Hepatic stellate cell (primary cell): ENCODE data around the gene CCDC178.
A peak's percentile ranks its signal among the peaks of the same experiment; 100 is the strongest.
"Not testable (repeated sequence)": the region's sequence is repeated elsewhere in the genome, so short reads cannot be mapped to it uniquely, and the experiment has no call there.

Experiments
- DNase-seq: peaks from one replicate; pipeline ENCODE4 v3.0.0; 2011; ENCODE audit warnings: low spot score

CCDC178 gene

DNA sequence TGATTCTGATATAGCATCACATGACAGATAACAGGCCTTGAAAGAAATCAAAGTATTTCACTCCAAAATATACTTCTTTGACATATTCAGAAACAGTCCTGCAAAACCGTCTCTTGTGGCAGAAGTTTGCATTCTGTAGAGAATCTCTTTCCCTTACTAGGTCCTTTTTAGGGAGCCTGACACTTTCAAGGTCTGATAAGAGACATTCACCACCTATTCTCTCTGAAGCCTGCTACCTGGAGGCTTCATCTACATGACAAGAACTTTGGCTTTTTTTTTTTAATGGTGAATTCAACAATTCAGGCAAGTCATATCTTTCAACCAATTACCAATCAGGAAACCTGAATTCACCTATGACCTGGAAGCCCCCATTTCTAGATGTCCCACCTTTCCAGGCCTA, 83.8 kb downstream of the CCDC178 start:
- DNase-seq, result no peak

DNA sequence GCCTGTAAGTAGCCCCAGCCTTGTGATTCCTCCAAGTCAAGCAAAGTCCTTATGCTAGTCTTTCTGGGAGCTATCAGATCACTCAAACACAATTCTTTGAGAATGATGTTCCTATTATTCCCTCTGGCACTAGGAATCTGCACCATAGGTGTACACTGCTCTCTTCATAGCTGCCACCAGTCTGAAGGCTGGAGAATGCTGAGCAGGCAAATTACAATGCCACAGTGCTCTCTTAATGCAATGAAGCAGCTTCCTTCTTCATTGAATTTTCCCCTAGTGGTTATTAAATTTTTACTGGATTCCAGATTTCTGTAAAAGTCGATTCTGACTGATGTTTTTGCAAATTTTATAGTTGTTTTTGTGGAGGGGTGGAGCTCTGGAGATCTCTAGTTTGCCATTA, 84.8 kb downstream of the CCDC178 start:
- DNase-seq, result no peak

DNA sequence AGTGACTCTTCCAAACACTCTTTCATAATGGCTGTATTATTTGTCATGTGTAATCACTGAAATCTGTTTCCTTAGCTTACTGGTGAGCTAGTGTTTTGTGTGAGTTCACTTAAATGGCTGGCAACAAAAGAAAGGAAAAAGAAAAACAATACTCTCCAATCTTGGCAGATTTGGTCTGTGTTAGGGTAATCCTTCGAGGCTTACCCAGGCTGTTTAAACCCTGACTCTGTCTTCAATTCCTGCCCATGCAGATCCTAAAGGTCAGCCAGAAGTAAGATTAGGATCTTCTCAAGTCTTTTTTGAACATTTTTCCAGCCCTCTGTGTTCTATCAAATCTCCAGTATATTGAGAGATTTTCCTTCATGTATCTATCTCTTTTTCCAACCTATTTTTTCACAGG, 85.3 kb downstream of the CCDC178 start:
- no peak for DNase-seq

DNA sequence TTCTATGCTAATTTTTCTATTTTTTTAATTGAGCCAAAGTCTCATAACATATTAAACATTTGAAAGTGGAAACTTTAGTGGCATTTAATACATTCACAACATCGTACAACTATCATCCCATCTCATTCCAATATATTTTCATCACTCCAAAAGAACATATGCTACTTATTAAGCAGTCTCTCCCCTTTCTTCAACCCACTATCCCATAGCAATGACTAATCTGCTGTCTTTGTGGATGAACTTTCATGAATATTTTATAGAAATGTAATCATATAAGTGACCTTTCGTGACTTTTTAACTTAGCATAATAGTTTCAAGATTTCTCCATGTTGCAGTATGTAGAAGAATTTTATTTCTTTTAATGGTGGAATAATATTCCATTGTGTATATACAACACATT, 90.3 kb downstream of the CCDC178 start:
- DNase-seq, result no peak

DNA sequence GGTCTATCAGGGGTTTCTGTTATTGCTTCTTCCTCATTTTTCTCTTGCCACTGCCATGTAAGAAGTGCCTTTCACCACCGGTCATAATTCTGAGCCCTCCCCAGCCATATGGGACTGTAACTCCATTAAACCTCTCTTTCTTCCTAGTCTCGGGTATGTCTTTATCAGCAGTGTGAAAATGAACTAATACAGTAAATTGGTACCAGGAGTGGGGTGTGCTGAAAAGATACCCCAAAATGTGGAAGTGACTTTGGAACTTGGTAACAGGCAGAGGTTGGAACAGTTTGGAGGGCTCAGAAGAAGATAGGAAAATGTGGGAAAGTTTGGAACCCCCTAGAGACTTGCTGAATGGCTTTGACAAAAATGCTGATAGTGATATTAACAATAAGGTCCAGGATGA, 100.8 kb downstream of the CCDC178 start:
- DNase-seq, result not testable (repeated sequence)

DNA sequence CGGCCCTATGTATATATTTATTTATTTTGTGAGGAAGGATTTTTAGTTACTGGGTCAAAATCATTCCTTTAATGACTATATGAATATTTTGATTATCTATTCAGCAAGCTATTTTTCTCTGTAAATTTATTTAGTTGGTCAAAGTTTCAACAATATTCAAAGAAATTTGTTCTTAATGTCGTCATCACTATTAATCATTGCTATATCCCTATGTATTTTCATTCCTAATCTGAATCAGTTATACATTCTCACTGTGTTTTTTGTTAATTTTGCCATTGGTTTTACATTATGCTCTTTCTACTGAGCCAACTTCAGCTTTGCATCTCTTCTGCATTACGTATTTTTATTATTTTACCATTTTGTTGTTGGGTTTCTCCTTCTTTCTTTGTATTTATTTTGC, 105.7 kb downstream of the CCDC178 start:
- DNase-seq, result no peak

DNA sequence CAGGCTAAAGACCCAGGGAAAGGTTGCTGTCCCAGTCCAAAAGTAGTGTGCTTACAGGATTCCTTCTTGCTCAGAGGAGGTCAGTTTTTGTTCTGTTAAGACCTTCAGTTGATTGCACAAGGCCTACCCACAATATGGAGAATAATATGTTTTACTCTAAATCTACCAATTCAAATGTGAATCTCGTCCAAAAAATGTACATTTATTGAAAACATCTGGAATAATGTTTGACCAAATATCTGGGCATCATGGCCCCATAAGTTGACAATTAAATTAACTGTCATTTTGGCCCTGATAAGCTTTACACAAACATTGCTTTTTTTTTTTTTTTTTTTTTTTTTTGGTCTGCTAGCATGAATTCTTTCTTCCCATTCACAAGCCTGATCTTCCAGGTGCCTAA, 109.8 kb downstream of the CCDC178 start:
- no peak for DNase-seq

DNA sequence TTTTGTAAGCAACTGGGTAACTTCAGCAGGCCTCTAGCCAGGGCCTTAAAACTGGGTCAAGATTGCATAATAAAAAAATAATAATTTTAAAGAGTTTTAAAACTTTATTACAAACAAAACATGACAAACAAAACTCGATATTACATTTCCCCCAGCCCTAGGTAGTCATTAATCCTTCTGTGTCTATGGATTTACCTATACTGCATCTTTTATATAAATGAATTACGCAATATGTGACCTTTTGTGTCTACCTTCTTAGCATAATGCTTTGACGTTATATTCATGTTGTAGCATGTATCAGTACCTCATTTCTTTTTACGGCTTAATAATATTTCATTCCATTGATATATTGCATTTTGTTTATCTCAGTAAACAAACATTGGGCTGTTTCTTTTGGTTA, 113.5 kb downstream of the CCDC178 start:
- no peak for DNase-seq

DNA sequence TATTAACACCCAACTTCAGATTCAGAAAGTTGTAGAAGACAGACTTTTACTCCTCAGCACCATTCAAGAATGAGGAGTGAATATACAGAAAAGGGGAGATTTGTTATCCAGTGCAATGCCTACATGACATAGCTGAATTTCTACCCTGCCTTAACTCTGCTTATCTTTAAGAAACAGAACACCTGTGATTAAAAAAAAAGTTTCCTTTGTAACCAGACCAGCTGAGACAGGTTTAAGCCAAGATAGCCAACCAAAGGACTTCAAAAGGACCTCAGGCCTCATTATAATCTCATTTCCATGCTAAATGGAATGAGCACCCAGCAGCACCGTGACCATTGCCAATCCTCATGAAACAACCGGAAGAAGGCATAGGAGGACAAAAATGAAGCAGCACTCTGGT, 122.9 kb downstream of the CCDC178 start:
- no peak for DNase-seq

DNA sequence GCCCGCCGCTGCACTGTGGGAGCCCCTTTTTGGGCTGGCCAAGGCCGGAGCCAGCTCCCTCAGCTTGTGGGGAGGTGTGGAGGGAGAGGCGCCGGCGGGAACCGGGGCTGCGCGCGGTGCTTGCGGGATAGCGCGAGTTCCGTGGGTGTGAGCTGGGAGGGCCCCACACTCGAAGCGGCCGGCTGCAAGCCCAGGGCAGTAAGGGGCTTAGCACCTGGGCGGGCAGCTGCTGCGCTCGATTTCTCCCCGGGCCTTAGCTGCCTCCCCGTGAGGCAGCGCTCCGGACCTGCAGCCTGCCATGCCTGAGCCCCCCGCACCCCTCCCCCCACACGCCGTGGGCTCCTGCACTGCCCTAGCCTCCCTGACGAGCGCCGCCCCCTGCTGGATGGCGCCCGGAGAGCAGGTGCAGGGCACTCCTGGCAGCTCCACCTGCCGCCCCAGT, 124.4 kb downstream of the CCDC178 start:
- no peak for DNase-seq

DNA sequence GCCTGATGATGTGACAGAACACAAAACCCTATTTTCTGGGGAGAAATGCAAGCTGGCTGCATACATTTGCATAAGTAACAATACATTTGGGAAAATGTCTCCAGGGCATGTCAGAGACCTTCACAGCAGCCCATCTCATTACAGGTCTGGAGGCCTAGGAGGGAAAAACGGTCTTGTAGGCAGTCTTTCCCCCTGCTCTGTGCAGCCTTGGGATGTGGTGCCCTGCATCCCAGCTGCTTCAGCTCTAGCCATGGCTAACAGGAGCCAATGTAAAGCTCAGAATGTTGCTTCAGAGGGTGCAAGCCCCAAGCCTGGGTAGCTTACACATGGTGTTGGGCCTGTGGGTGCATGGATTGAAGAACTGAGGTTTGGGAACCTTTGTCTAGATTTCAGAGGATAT, 133.0 kb downstream of the CCDC178 start:
- no peak for DNase-seq

DNA sequence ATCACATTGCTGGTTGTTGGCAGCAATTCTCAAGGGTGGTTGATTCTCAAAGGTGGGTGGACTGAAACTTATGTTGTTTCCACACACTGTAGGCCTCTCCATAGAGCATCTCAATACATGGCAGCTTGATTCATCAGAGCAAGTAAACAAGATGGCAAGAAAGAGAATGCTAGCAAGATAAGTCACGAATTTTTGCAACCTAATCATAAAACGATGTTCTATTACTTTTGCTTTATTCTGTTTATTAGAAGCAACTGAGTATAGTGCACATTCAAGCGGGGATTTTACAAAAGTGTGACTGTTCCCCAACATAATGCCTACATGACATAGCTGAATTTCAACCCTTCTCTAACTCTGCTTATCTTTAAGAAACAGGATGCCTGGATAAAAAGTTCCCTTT, 136.2 kb downstream of the CCDC178 start:
- no peak for DNase-seq

DNA sequence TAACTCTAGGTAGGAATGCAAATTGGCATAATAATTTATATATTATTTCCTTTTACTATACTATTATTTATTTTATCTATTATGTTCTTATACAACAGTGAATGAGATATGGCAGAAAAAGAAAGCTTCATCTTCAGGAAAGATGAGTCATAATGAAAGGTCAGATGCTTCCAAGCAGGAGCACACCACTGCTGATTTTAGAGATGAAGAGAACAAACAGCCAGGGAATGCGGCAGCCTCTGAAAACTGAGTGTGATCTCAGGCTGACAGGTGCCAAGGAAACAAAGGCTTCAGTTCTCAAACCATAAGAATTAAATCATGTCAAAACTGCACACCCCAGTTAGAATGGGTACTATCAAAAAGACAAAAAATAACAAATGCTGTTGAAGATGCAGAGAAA, 149.0 kb downstream of the CCDC178 start:
- DNase-seq, result no peak

DNA sequence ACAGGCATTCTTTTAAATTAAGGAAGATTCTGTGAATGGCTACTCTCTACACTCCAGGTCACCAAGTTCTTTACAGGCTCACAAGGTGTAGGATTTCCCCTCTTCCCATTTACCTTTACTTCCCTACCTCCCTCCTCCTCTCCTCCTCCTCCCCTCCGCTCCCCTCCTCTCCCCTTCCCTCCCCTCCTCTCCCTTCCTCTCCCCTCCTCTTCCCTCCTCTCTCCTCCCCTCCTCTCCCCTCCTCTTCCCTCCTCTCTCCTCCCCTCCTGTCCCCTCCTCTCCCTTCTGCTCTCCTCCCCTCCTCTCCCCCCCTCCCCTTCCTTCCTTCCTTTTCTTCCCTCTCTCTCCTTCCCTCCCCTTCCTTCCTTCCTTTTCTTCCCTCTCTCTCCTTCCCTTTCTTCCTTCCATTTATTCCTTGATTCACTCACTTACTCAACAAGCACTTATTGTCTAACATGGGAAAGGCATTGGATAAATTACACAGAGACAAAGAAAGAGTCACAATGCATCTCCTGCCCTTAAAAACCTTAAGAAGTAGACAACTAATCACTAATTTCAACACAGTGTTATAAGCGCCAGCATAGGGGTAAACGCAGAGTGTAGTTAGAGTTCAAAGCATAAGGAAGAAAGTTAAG, 152.3 kb downstream of the CCDC178 start:
- no peak for DNase-seq

DNA sequence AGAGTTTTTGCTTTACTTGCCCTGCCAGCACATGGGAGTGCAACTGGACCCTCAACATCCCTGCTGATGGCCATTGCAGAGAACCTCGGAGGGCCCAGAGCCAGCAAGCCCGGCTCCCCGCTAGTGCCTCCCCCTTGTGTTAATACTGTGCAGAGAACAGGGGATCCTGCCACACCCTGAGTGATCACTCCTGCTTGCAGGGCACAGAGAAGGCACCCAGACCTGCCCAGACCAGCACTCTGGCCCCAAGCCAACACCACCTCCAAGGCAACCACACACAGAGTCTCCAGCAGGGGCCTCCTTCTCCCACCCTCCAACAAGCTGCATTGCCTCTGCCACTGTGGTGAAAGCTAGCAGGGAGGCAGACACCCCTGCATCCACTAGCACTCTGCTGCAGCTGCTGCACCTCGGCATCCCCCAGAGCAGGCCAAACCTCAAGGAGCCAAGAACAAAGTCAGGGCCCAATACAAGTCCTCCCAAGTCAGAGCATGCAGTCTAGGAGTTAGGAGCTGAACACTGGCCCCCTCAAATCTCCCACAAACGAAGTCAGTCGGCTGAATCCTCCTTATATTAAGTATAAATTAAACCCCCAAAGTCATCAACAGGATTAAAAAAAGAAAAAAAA, 157.7 kb downstream of the CCDC178 start:
- no peak for DNase-seq

DNA sequence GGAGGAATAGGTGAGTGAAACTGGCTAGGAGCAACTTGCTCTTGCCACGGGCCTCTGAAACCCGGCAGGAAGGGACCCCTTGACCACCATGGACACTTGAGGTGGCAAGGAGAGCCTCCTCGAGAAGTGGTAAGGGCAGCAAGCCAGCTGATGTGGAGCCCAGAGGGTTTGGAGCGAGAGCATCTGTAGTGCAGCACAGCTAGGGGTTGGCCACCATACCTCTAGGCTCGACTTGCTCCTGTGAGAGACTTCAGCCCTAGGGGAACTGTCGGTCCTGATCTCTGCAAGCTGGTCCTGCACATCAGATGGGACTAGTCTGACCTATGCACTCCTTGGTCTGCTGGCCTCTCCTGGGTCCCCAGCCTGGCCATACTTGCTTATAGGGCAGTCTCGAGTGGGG, 158.4 kb downstream of the CCDC178 start:
- no peak for DNase-seq

DNA sequence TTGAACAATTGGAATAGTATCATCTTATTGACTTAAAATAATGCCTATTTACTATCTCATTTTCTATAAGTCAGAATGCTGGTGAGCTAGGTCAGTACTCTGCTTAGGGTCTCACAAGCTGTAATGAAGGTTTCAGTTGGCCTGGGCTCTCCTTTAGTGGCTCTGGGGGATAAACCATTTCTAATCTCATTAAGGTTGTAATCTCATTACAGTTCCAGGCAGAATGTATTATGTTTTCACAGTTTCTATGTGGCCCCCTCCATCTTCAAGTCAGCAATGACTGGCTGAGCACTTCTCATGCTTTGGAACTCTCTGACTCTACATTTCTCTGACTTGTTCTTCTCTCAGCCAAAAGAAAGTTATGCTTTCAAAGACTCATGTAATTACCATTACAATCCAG, 163.1 kb downstream of the CCDC178 start:
- no peak for DNase-seq

DNA sequence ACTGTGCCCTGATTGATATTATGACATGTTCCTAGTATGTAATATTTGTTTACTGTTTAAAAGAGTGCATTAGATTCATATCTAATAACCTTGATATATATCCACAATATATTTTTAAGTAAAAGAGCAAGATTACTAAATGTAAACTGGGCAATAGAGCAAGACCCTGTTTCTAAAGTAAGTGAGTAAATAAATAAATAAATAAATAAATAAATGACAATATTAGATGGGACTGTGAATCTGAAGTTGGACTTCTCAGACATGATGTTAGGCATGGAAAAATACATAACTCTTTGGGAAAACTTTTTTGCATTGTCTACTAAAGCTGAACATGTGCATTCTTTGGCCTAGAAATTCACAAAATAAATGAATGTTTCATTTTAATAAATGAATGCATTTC, 164.7 kb downstream of the CCDC178 start:
- no peak for DNase-seq

DNA sequence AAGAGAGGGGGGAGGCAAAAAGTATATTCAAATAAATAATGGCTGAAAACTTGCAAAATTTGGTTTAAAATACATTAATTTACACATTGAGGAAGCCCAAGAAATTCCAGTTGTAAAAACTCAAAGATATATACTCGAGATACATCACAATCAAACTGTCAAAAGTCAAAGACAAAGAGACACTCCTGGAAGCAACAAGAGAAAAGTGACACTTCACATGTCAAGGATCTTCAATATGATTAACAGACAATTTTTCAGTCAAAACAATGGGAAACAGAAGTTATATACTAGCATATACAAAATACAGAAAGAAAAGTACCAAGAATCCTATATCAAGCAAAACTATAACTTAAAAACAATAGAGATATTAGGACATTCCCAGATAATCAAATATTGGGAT, 170.2 kb downstream of the CCDC178 start:
- no peak for DNase-seq

DNA sequence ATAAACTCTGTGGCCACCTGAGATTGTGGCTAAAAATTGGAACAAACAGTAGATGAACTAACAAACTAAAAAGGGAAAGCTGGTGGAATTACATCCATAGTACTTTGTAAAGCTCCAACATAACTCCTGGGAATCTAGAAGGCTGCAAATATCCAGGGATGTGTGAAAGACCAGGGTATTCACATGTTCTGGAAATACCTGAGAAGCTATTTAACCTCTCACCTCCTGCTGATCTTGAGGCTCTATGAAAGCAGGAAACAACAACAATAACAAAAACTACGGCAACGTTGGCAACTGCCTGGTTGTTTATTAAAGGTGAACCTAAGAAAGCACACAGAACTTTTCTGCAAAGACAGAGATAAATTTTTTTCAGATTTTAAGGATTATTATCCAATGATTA, 171.3 kb downstream of the CCDC178 start:
- DNase-seq, result no peak

DNA sequence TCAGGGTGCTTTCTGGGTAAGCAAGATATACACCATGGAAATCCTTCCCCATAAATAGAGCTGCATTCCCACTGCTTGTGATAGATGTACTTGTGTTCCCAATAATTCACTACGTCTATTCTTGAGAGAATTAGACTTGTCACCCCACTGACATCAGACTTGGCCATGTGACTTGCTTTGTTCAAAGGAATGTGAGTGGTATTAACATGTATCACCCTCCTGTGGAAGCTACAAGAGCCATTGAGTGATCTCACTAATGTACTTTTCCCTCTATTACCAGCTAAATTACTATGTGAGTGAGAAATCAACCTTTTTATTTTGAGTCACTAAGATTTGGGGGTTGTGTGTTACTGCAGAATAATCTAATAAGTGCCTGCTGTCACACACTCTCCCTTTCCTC, 176.0 kb downstream of the CCDC178 start:
- DNase-seq, result no peak

DNA sequence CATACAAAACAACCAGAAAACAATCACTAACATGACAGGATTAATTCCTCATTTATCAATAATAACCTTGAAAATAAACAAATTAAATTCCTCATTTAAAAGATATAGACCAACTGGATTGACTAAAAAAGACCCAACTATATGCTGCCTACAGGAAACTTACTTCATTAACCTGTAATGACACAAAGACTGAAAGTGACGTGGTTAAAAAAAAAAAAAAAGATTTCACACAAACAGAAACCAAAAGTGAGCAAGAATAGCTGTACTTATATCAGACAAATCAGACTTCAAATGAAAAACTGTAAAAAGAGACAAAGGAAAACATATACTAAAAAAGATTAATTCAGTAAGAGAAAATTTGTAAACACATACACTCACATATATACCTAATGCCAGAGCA, 201.2 kb downstream of the CCDC178 start:
- no peak for DNase-seq

DNA sequence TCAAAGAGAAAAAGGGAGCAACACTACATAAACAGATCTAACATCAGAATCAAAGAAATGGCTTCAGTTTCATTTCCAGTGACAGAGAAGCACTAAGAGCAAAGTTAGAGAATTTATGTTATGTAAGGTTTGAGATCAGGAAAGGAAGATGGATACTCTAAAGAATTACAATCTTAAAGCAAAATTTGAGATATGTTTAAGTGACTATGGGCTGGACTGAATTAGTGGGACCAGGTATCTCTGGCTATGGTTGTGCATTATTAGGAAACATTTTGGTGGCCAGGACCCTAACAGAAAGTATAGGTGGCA, 208.2 kb downstream of the CCDC178 start:
- no peak for DNase-seq

DNA sequence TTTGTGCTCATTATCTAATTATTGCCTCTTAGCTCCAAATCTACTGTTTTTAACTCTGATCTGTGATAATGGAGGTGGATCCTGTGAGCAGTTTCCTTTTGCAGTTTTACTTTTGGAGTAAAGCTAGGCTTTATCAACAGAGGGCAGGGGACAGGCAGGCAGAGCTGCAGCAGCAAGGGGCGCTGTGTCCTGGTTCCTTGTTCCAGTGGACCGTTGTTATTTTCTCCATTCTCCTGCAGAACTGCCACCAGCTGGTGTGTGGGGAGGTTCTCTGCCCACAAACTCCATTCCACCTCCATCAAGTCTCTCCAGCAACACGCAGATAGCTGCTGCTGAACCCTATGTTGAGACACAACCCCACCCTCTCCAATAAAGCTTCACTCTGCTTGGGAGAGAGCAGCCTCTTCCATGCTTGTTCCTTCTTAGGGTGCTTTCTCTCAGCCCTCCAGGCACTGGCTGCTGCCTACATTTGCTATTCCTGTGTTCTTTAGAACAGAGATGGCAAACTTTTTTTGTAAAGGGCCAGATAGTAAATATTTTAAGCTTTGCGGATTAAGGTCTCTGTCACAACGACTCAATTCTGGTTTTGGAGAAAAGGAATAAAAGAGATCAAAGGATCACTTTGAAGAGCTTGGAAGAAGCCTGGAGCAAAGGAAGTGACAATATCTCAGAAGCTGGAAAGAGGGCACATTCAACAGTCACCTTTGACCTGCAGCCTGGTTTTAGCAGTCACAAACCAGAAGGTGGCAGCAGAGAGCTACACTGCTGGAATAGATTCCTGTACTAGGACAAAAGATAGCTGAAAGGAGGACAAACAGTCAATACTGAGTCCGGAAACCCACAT, 208.8 kb downstream of the CCDC178 start:
- peak; percentile 19 for DNase-seq
